ENCODE data around the gene LYRM2. TPM values are rescaled to one million over a fixed set of nuclear protein-coding genes. Genes with fewer than 3 reads are reported as not detected.
"Not testable (repeated sequence)": the region's sequence is repeated elsewhere in the genome, so short reads cannot be mapped to it uniquely, and the experiment has no call there.

Gene LYRM2
- total RNA-seq, 2 donors from 2014 or later = 18.9 to 34.7 TPM

GRCh38 chr6:89643406-89643805 is 4.9 kb upstream of the LYRM2 start:
- no peak overlapping the region for H3K27ac ChIP-seq
- DNase-seq (ENCODE audit: low spot score) = no peak

GRCh38 chr6:89642956-89643355 is 4.4 kb upstream of the LYRM2 start:
- Histone ChIP-seq H3K4me3 (no peak overlapping the region), H3K27me3 (no peaks in the 10 kb centered on the region), H3K9me3 (no peaks in the 10 kb centered on the region), H3K4me1 (peaks cover 0 to 10% of the 10 kb centered on the region in 2 donors), H3K36me3 (peaks cover 38% of the 10 kb centered on the region), H3K27ac (no peak overlapping the region)
- TF ChIP-seq CTCF (IDR thresholded peaks at IDR 0.05) = no peak
- DNase-seq (ENCODE audit: low spot score) = no peak

More at GRCh38 chr6:89643406-89643805, 4.9 kb upstream of the LYRM2 start:
- H3K36me3 ChIP-seq = peaks cover 42% of the 10 kb centered on the region
- H3K27me3 ChIP-seq = no peaks in the 10 kb centered on the region
- H3K4me3 ChIP-seq = no peak overlapping the region
- H3K4me1 ChIP-seq = peaks cover 0 to 8% of the 10 kb centered on the region in 2 donors
- no peaks in the 10 kb centered on the region for H3K9me3 ChIP-seq
- no peak for TF ChIP-seq CTCF (IDR thresholded peaks at IDR 0.05)

GRCh38 chr6:89641581-89641980 is 3.0 kb upstream of the LYRM2 start:
- Histone ChIP-seq H3K4me1 (peaks cover 0 to 16% of the 10 kb centered on the region in 2 donors), H3K36me3 (peaks cover 24% of the 10 kb centered on the region)
- not testable (repeated sequence) for H3K27ac ChIP-seq; H3K9me3 ChIP-seq; DNase-seq (ENCODE audit: low spot score); H3K4me3 ChIP-seq; H3K27me3 ChIP-seq

GRCh38 chr6:89640804-89641203 is 2.3 kb upstream of the LYRM2 start:
- DNase-seq (ENCODE audit: low spot score) = no peak
- H3K27me3 ChIP-seq = no peaks in the 10 kb centered on the region
- no peak overlapping the region for H3K4me3 ChIP-seq
- H3K27ac ChIP-seq = no peak overlapping the region
- no peak for TF ChIP-seq CTCF (IDR thresholded peaks at IDR 0.05)
- peaks cover 18% of the 10 kb centered on the region for H3K36me3 ChIP-seq
- peaks cover 0 to 16% of the 10 kb centered on the region in 2 donors for H3K4me1 ChIP-seq
- H3K9me3 ChIP-seq = no peaks in the 10 kb centered on the region

- Histone ChIP-seq H3K27ac (peak overlapping the region; percentile 91 to 95), H3K9me3 (no peaks in the 10 kb centered on the region), H3K27me3 (no peaks in the 10 kb centered on the region), H3K4me3 (peak overlapping the region; percentile 70 to 74), H3K36me3 (peaks cover under 1% of the 10 kb centered on the region), H3K4me1 (peaks cover 0 to 16% of the 10 kb centered on the region in 2 donors)
- TF ChIP-seq CTCF (IDR thresholded peaks at IDR 0.05) = no peak
- DNase-seq (ENCODE audit: low spot score) = no peak
Measured at GRCh38 chr6:89637960-89638319, 607 bp downstream of the LYRM2 start.

- H3K27ac ChIP-seq; H3K9me3 ChIP-seq; H3K27me3 ChIP-seq; H3K36me3 ChIP-seq; DNase-seq (ENCODE audit: low spot score); H3K4me3 ChIP-seq: not testable (repeated sequence)
- H3K4me1 ChIP-seq = peaks cover 0 to 16% of the 10 kb centered on the region in 2 donors
Measured at GRCh38 chr6:89636412-89636811, 2.1 kb downstream of the LYRM2 start.

GRCh38 chr6:89630488-89630887 is 8.1 kb downstream of the LYRM2 start:
- H3K27me3 ChIP-seq = no peaks in the 10 kb centered on the region
- H3K27ac ChIP-seq = no peak overlapping the region
- no peak overlapping the region for H3K4me3 ChIP-seq
- no peaks in the 10 kb centered on the region for H3K9me3 ChIP-seq
- peaks cover 30% of the 10 kb centered on the region for H3K36me3 ChIP-seq
- peak; percentile 58 for DNase-seq (ENCODE audit: low spot score)
- peaks cover 0 to 3% of the 10 kb centered on the region in 2 donors for H3K4me1 ChIP-seq
- TF ChIP-seq CTCF (IDR thresholded peaks at IDR 0.05) = no peak

Measured in right atrium auricular region (tissue), 2 donors.